AG04450 (cell line): ENCODE data around the gene AUTS2. TPM values are rescaled to one million over a fixed set of nuclear protein-coding genes. Genes with fewer than 3 reads are reported as not detected.

Experiments
- CTCF ChIA-PET: fragments of 300-600, 350-600 bp; formaldehyde crosslinking; extraction: SDS; loops from one replicate; lab custom pipeline; 2022; ENCODE audit warnings: antibody characterized with exemption, inconsistent platforms; lab: Charles Lee
- POLR2A ChIA-PET: fragments of 350-600 bp; formaldehyde crosslinking; extraction: SDS; loops from one replicate; lab custom pipeline; 2021; ENCODE audit warnings: antibody characterized with exemption, inconsistent platforms; lab: Yijun Ruan, JAX
- DNase-seq: peaks from one replicate; pipeline ENCODE4 v3.0.0-alpha.2; 2011; ENCODE audit warnings: low read depth, low spot score
- H3K27ac ChIP-seq: one replicate; pipeline ENCODE4 v1.5.1; 2012; ENCODE audit warnings: low read depth, low read length, control low read depth
- H3K27me3 ChIP-seq: one replicate; pipeline ENCODE4 v1.6.0; 2012; ENCODE audit warnings: low read length; ENCODE audit not compliant: control insufficient read depth, insufficient read depth
- H3K4me3 ChIP-seq: 2 replicates; pipeline ENCODE4 v1.5.1; 2011; ENCODE audit warnings: mild to moderate bottlenecking, low read depth, low read length, control low read depth
- H3K9me3 ChIP-seq: 2 replicates; pipeline ENCODE4 v1.5.1; 2012; ENCODE audit warnings: low read length; ENCODE audit not compliant: control insufficient read depth, insufficient read depth
- polyA plus RNA-seq: library from polyadenylated mRNA; depleted of rRNA; stranded (reverse); fragments of >200 nt; gene quantifications from 2 replicates; pipeline ENCODE4 v1.2.3, GENCODE V29; 2011
- TF ChIP-seq, protein P1 (sequence below): IDR thresholded peaks from 2 replicates; pipeline ENCODE4 v1.5.1; 2011; ENCODE audit warnings: low read depth, low read length, control low read depth, inconsistent platforms

The AUTS2 gene
- polyA plus RNA-seq, 1 experiment = 1.5 TPM

DNA sequence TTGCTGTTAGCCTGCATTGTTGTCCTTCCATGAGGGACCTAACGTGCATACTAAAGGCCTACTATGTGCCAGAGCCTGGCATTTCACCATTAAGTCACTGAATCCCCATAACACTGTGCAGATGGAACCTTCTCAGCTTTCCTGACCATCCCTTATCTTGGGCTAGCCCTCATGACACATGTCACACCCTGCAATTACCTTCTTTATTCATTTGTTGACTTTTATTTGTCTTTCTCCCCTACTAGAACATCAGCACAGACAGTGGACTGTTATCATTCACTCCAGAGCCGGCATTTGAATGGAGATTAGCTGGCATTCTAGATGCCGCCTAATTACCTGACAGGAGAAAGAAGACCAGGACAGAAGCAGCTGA lies 1062.5 kb downstream of the AUTS2 start:
- ChIA-PET POLR2A (no interaction called here), CTCF (no interaction called here)
- DNase-seq = no peak
- TF ChIP-seq, protein P1, sequence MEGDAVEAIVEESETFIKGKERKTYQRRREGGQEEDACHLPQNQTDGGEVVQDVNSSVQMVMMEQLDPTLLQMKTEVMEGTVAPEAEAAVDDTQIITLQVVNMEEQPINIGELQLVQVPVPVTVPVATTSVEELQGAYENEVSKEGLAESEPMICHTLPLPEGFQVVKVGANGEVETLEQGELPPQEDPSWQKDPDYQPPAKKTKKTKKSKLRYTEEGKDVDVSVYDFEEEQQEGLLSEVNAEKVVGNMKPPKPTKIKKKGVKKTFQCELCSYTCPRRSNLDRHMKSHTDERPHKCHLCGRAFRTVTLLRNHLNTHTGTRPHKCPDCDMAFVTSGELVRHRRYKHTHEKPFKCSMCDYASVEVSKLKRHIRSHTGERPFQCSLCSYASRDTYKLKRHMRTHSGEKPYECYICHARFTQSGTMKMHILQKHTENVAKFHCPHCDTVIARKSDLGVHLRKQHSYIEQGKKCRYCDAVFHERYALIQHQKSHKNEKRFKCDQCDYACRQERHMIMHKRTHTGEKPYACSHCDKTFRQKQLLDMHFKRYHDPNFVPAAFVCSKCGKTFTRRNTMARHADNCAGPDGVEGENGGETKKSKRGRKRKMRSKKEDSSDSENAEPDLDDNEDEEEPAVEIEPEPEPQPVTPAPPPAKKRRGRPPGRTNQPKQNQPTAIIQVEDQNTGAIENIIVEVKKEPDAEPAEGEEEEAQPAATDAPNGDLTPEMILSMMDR = no peak
- H3K27me3 ChIP-seq = peaks cover 3% of the 10 kb centered on the region
- H3K9me3 ChIP-seq = no peaks in the 10 kb centered on the region
- no peak overlapping the region for H3K27ac ChIP-seq
- no peak overlapping the region for H3K4me3 ChIP-seq

DNA sequence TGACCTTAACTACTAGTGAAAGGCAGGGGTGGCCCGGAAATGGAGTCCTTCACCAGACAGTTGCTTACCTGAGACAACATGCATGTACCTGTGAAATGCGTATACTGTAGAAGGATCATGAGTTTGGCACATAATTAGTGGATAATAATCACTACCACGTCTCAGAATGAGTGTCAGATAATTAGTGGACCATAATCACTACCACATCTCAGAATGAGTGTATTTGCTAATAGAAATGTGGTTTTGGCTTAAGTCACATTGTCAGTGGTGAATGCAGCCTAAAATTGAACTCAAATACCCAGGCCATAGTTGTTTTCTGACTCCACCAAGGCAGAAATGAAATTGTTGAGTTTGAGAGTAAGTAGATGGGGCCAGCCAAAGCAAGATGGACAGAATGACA lies 1065.4 kb downstream of the AUTS2 start:
- no peak for DNase-seq
- TF ChIP-seq, protein P1 = no peak
- Histone ChIP-seq H3K9me3 (no peaks in the 10 kb centered on the region), H3K27ac (no peak overlapping the region), H3K27me3 (peaks cover 3% of the 10 kb centered on the region), H3K4me3 (no peak overlapping the region)
- ChIA-PET CTCF (no interaction called here), POLR2A (no interaction called here)

DNA sequence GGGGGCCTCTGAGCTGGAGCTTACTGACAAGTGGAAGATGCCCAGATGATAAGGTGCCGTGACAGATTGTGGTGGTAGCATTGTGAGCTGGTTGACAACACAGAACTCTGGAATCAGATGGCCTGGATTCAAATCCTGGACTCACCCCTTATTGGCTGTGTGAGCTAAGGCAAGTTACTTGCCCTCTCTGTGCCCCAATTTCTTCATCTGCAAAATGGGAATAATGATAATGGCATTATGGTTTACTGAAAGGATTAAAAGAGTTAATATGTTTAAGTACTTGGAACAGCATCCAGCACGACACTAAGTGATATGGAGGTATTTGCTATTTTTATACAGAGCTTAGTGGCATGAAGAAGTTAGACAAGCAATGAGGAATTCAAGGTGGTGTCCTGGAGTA lies 1067.7 kb downstream of the AUTS2 start:
- H3K27me3 ChIP-seq = peaks cover 5% of the 10 kb centered on the region
- no peaks in the 10 kb centered on the region for H3K9me3 ChIP-seq
- TF ChIP-seq, protein P1 = no peak
- ChIA-PET CTCF (no interaction called here), POLR2A (no interaction called here)
- no peak overlapping the region for H3K4me3 ChIP-seq
- H3K27ac ChIP-seq = no peak overlapping the region
- no peak for DNase-seq

DNA sequence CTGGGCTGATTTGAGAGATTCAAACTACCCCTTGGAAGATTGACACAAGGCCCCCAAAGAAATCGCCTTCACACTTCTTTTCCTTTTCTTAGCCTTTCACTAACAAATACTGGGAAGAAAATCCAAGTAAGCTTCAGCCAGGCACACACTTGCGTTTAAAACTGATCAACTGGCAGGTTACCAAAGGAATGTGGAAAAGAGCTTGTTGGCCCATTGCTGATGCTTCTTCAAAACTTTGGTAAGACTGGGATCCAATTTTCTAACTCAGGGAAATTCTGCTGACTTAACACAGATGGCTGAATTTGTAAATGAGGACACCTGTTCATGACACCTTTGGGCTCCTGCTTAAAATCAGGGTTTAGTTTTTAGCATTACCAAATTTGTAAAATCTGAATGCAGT lies 1069.1 kb downstream of the AUTS2 start:
- CTCF ChIA-PET = no interaction called here
- POLR2A ChIA-PET = no interaction called here

DNA sequence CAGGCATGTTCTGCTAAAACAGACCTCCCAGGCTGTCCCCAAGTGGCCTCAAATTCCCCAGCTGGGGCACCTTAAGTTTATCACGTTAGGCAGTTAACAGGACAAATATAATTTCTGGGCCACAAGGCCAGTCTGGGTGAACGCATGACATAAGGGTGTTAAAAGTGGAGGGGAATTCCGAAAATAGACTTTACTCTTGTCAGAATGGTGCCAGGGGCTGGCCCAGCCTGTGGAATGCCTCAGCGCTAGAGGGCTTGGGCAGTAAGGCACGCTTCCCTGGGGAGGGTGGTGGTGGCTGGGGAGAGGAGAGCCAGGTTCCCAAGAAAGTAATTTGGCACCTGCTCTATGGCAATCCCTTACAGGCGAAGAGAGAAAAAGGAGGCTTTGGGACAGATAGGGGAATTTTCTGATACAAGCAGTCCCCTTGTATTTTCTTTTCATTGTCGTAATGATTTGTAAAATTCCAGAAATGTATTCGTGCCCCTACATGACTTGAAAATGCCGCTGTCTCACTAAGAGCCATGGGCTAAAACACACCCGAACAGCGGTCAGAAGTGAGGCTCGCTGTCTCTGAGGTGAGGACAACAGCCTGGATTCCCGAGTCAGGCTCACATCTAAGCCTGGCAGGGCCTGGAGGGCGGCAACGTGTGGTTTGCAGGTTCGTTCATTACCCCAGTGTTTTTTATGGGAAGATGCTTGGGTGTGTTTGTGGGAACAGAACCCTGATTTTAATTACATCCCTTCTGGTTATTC lies 1070.5 kb downstream of the AUTS2 start:
- H3K27ac ChIP-seq = no peak overlapping the region
- peaks cover 5% of the 10 kb centered on the region for H3K27me3 ChIP-seq
- TF ChIP-seq, protein P1 = no peak
- no peak overlapping the region for H3K4me3 ChIP-seq
- no peak for DNase-seq
- H3K9me3 ChIP-seq = no peaks in the 10 kb centered on the region
- CTCF ChIA-PET = no interaction called here
- POLR2A ChIA-PET = no interaction called here

More for the DNA sequence above, 1069.1 kb downstream of the AUTS2 start:
- Histone ChIP-seq H3K9me3 (no peaks in the 10 kb centered on the region), H3K27ac (no peak overlapping the region), H3K27me3 (peaks cover 5% of the 10 kb centered on the region), H3K4me3 (no peak overlapping the region)
- DNase-seq = no peak
- TF ChIP-seq, protein P1 = no peak
